ENCODE measurements around the gene STOML3. TPM values are rescaled to one million over a fixed set of nuclear protein-coding genes. Genes with fewer than 3 reads are reported as not detected.

The STOML3 gene
- total RNA-seq, 2 donors from 2014 or later, result not detected

DNA sequence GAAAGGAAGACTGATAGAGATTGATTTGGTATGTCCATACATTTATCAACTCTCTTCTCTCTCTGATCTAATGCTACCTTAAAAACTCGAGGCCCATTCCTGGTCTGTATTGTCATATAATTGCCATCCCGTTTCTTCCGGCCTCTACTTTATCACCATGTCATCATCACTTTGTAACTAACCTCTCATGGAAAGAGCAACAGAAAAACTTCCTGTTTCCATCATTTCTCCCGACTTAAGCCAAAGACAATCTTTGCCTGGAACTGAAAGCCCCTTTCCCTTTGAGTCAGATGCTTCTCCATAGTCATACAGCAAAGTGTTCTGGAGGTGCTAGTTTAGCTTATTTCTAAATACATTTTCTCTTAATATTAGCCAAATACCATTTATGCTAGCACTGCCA lies 2.8 kb upstream of the STOML3 start:
- H3K27me3 ChIP-seq (replicated peaks; ENCODE audit: insufficient read depth), result no peaks in the 10 kb centered on the region
- ATAC-seq (ENCODE audit: insufficient number of reproducible peaks, low FRiP score, low read depth), result no peak
- TF ChIP-seq CTCF (IDR thresholded peaks at IDR 0.05), result no peak

DNA sequence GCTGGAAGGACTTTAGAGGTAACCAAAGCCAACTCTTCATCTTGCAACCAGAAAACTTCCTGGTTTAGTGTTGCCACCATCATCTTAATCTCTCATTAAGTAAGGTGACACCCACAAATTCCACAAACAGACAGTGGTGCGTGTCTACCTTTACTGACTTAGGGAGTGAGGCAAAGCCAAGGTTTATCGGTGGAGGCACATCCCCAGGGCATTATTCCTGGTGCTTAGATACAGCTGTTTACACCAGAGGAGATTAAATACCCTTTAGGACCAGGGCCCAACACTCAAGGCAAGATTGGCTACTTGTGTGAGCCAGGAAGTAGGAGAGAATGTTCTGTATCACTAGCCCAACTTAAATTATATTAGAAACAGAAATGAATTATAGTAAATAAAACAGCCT lies 9.5 kb downstream of the STOML3 start:
- H3K4me1 ChIP-seq (ENCODE audit: control insufficient read depth in 1 of 2, low read depth in 2 of 2), result no peaks in the 10 kb centered on the region
- no peak overlapping the region for H3K27ac ChIP-seq
- ATAC-seq (ENCODE audit: insufficient number of reproducible peaks, low FRiP score, low read depth), result no peak
- H3K9me3 ChIP-seq, result no peaks in the 10 kb centered on the region
- no peak for DNase-seq (ENCODE audit: low spot score)
- no peaks in the 10 kb centered on the region for H3K36me3 ChIP-seq
- no peak overlapping the region for H3K4me3 ChIP-seq
- no peak for TF ChIP-seq CTCF (IDR thresholded peaks at IDR 0.05)
- no peaks in the 10 kb centered on the region for H3K27me3 ChIP-seq (replicated peaks; ENCODE audit: insufficient read depth)

More for the DNA sequence above, 2.8 kb upstream of the STOML3 start:
- Histone ChIP-seq H3K27ac (no peak overlapping the region), H3K4me3 (no peak overlapping the region), H3K36me3 (no peaks in the 10 kb centered on the region), H3K9me3 (no peaks in the 10 kb centered on the region), H3K4me1 (ENCODE audit: control insufficient read depth in 1 of 2, low read depth in 2 of 2) (no peaks in the 10 kb centered on the region)
- DNase-seq (ENCODE audit: low spot score), result no peak

DNA sequence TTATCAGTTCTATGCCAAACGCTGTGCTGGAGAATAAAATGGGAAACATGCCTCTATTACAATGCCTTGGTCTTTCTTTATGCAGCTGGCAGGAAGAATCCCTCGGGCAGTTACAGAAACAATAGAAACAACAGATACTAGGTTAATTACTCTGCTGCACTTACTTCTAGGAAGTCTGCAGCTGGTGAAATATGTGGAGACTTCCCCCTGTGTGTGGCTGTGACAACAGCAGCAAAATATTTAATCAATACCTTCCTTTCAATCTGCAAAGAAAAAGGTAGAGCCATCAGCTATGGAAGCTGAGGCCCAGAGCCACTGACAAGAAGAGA lies 9.9 kb downstream of the STOML3 start:
- Histone ChIP-seq H3K4me1 (ENCODE audit: control insufficient read depth in 1 of 2, low read depth in 2 of 2) (no peaks in the 10 kb centered on the region), H3K27ac (no peak overlapping the region), H3K27me3 (replicated peaks; ENCODE audit: insufficient read depth) (no peaks in the 10 kb centered on the region), H3K9me3 (no peaks in the 10 kb centered on the region), H3K4me3 (no peak overlapping the region), H3K36me3 (no peaks in the 10 kb centered on the region)
- no peak for ATAC-seq (ENCODE audit: insufficient number of reproducible peaks, low FRiP score, low read depth)
- no peak for DNase-seq (ENCODE audit: low spot score)
- TF ChIP-seq CTCF (IDR thresholded peaks at IDR 0.05), result no peak

DNA sequence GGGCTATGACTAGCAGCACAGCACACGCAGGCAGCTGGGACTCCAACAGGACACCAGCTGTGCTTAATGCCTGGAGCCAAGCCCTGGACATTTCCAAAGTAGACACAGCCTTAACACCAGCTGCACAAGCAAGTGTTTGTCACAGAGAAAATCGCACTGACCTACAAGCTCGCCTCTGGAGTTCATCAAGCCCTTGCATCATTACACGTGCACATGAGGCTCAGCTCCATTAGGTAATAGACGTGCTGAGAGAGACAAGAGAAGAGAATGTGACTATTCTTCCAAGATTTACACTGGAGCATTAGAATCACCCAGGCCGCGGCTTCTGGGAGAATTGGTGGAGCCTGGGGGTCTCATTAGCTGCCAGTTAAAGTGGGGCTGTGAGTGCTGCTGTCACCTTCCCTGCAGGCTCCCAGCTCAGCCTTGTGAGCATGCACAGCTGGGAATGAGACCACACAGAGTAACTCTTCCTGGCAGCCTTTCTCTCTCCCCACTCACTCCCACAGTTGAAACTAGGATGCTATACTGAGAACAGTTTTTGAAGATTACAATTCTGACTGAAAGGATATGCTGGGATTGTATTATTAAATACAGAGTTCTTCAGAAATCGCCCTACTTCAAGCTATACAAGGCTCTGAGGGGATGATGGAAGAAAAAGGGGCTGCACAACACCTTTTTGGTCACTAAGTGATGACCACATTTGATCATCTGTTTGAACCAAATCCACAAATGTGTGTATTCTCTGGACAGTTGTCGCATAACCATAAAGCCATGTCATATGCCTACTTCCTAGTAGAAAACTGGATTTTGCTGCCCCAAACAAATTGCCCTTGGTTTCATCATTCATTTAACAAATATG lies 10.5 kb downstream of the STOML3 start:
- ATAC-seq (ENCODE audit: insufficient number of reproducible peaks, low FRiP score, low read depth) (no peak), DNase-seq (ENCODE audit: low spot score) (no peak)
- no peaks in the 10 kb centered on the region for H3K4me1 ChIP-seq (ENCODE audit: control insufficient read depth in 1 of 2, low read depth in 2 of 2)
- no peaks in the 10 kb centered on the region for H3K27me3 ChIP-seq (replicated peaks; ENCODE audit: insufficient read depth)
- no peak for TF ChIP-seq CTCF (IDR thresholded peaks at IDR 0.05)
- no peak overlapping the region for H3K4me3 ChIP-seq
- no peaks in the 10 kb centered on the region for H3K36me3 ChIP-seq
- no peaks in the 10 kb centered on the region for H3K9me3 ChIP-seq
- no peak overlapping the region for H3K27ac ChIP-seq

DNA sequence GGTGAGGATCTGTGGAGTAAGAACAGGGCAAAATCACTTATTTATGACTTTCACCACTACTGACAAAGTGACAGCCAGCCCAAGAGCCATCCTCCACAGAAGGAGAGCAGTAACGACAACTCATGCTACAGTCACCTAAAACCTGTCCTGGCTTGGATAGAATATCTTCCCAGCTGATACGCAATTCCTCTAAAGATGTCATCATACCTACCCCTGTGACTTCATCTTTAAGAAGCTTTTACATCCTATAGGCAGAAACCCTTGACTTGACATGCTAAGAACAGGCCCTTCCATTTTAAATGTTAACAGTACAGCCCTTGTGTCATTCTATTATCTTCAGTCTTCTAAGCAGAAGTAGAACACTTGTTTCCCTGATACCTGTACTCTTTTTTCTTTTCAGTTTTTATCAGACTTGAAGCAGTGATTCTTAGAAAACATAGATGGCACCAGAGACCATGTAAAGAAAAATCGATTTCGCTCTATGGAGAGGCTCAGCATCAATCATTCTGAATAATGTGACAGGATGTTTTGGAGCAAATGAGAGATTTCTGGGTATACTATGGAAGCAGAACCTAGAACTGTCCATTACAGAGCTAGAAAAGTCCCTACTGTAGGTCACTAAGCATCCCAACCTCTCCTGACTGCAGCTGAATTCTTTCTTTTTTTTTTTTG lies 20.1 kb downstream of the STOML3 start:
- H3K4me1 ChIP-seq (ENCODE audit: control insufficient read depth in 1 of 2, low read depth in 2 of 2), result no peaks in the 10 kb centered on the region
- no peaks in the 10 kb centered on the region for H3K27me3 ChIP-seq (replicated peaks; ENCODE audit: insufficient read depth)
- no peak for DNase-seq (ENCODE audit: low spot score)
- H3K9me3 ChIP-seq, result no peaks in the 10 kb centered on the region
- no peak for TF ChIP-seq CTCF (IDR thresholded peaks at IDR 0.05)
- H3K36me3 ChIP-seq, result no peaks in the 10 kb centered on the region
- no peak overlapping the region for H3K27ac ChIP-seq
- no peak overlapping the region for H3K4me3 ChIP-seq
- ATAC-seq (ENCODE audit: insufficient number of reproducible peaks, low FRiP score, low read depth), result no peak

All from thoracic aorta (tissue), 2 donors.